Activated B cell treated with CpG ODN at 0.5 μM for 24 hours (primary cell): ENCODE data around the gene DLG2. TPM values are rescaled to one million over a fixed set of nuclear protein-coding genes. Genes with fewer than 3 reads are reported as not detected.
A peak's percentile ranks its signal among the peaks of the same experiment; 100 is the strongest.

Experiments used
- ATAC-seq: fragments of 200-7000 bp; cut with Tn5 transposase; one replicate; pipeline ENCODE4 v1.10.0; 2021; ENCODE audit warnings: low read depth, mild to moderate bottlenecking, moderate library complexity
- CTCF ChIA-PET: fragments of 350-600 bp; sonication (Branson Sonifier 250); formaldehyde crosslinking; loops from one replicate; lab custom pipeline; 2021; ENCODE audit warnings: antibody characterized with exemption; lab: Charles Lee
- POLR2A ChIA-PET: fragments of 350-600 bp; sonication (Branson Sonifier 250); formaldehyde crosslinking; loops from one replicate; lab custom pipeline; 2021; ENCODE audit warnings: antibody characterized with exemption; lab: Charles Lee
- DNase-seq: peaks from one replicate; pipeline ENCODE4 v3.0.0; 2022
- H3K27ac Mint-ChIP-seq: one replicate; pipeline ENCODE4 v1.8.0; 2020; ENCODE audit warnings: mixed read lengths
- H3K27me3 Mint-ChIP-seq: one replicate; pipeline ENCODE4 v1.8.0; 2021; ENCODE audit warnings: mixed read lengths
- H3K36me3 Mint-ChIP-seq: one replicate; pipeline ENCODE4 v1.8.0; 2021; ENCODE audit warnings: low read depth, mixed read lengths
- H3K4me1 Mint-ChIP-seq: one replicate; pipeline ENCODE4 v1.8.0; 2021; ENCODE audit warnings: mixed read lengths
- H3K4me3 Mint-ChIP-seq: one replicate; pipeline ENCODE4 v1.8.0; 2020; ENCODE audit warnings: mild to moderate bottlenecking, mixed read lengths
- H3K9me3 Mint-ChIP-seq: one replicate; pipeline ENCODE4 v1.8.0; 2020; ENCODE audit warnings: mixed read lengths
- CTCF ChIP-seq: fragments of 200-600 bp; IDR thresholded peaks from one replicate; pipeline ENCODE4 v1.8.0; 2022; ENCODE audit warnings: antibody characterized with exemption, mild to moderate bottlenecking
- intact Hi-C: fragments of 100-400 bp; cut with micrococcal nuclease; formaldehyde crosslinking; loops from one replicate; pipeline ENCODE4 v1.15.1; 2024
- total RNA-seq: library from RNA; stranded (reverse); gene quantifications from 2 replicates; pipeline ENCODE4 v1.2.3, GENCODE V29; 2022

DLG2 gene
- total RNA-seq, 1 donor from 2014 or later: 2.7 TPM

DNA sequence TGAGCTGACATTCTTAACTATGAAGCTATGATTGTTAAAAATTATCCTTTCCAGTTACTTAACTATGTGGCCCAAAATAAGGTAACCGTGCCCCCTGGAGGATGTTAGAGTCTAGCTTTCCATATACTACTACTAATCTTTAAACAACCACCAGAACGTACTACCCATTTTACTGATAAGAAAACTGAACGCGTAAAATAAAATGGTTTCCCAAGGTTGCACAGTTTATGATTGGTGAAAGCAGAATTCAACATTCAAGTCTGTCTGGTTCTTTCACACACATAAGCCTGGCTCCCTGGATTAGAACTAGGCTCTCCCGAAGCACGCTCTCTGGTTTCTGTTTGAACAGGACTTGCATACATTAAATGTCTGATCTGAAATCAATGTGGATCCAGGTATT is 1903.1 kb downstream of the DLG2 start:
- peaks cover 22% of the 10 kb centered on the region for H3K4me1 Mint-ChIP-seq
- ChIA-PET CTCF (interaction anchor here (0.6 to 4.1 kb wide), 7 partner anchors 9 to 1006 kb away, joined by 3 to 44 read pairs (median 4); partner anchors contain the start of gene CCDC90B), POLR2A (no interaction called here)
- peak overlapping the region; percentile 62 for H3K4me3 Mint-ChIP-seq
- TF ChIP-seq CTCF: no peak
- no peak overlapping the region for H3K27ac Mint-ChIP-seq
- DNase-seq: no peak
- H3K36me3 Mint-ChIP-seq: no peaks in the 10 kb centered on the region
- ATAC-seq: peak; percentile 69
- intact Hi-C loops: loop anchor here (1.0 to 2.0 kb wide), 5 partner anchors 431 to 1041 kb away; no protein-coding TSS in a partner anchor
- H3K27me3 Mint-ChIP-seq: peaks cover 3% of the 10 kb centered on the region
- no peaks in the 10 kb centered on the region for H3K9me3 Mint-ChIP-seq

DNA sequence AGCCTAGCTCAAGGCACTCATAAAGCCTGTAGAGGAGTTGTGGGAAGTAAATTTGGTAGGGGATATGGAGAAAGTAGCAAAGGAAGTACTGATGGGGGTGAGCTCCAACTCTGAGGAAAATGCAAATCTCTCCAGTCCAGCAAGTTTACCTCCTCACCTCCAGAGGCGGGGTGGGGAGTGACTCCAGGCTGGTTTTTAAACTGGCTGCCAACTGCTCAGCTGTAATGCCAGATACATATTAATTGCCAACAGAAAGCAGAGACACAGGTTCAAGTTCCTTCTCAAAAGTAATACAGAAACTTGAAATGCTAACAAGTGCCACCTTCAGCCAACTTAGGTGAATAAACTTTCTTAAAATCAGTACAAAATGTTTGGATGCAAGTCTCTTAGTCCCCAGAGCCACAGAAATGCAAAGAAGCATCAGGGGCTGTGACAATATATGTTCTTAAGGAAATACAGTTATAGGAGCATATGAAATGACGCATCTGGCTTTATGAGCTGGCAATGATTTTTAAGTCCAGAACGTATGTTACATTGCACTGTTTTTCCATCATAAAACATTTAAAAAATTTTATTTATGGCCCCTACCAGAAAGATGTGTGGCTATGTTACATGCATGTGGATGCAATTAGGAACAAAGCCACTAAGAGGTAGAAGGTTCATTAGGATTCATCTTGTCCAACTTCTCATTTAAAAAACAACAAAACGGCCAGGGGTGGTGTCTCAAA is 1904.6 kb downstream of the DLG2 start:
- intact Hi-C loops: loop anchor here (2.0 kb wide), 1 partner anchor 1040 kb away; no protein-coding TSS in a partner anchor
- Mint-ChIP-seq H3K4me3 (no peak overlapping the region), H3K27me3 (peaks cover 5% of the 10 kb centered on the region), H3K4me1 (peaks cover 22% of the 10 kb centered on the region), H3K36me3 (no peaks in the 10 kb centered on the region), H3K9me3 (no peaks in the 10 kb centered on the region), H3K27ac (no peak overlapping the region)
- no peak for DNase-seq
- ChIA-PET POLR2A (no interaction called here), CTCF (interaction anchor here (1.8 to 4.1 kb wide), 2 partner anchors 430 to 431 kb away, joined by 5 to 44 read pairs; no protein-coding TSS in a partner anchor)
- no peak for ATAC-seq
- TF ChIP-seq CTCF: no peak

DNA sequence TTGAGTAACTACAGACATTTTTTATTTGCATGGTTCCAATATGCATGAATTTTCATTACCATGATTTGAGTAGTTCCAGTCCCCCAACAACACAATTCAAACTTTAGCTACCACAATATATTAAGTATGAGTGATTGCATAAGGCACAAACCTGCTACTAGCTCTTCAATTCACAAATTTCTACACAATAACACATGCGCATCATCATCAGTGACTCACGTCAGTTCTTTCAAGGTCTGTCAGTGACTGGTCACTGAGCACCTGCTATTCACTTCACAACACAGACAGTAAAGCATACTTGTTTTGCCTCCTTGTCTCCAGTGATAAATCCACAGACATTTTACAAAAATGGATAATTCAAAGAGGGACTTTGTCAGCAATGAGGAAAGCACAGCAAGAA is 1905.9 kb downstream of the DLG2 start:
- ATAC-seq: no peak
- no peak overlapping the region for H3K4me3 Mint-ChIP-seq
- no peak overlapping the region for H3K27ac Mint-ChIP-seq
- intact Hi-C loops: no loop called here
- ChIA-PET CTCF (interaction anchor here (0.8 to 1.8 kb wide), 2 partner anchors 428 to 854 kb away, joined by 3 to 5 read pairs; no protein-coding TSS in a partner anchor), POLR2A (no interaction called here)
- H3K4me1 Mint-ChIP-seq: peaks cover 21% of the 10 kb centered on the region
- no peak for DNase-seq
- H3K9me3 Mint-ChIP-seq: no peaks in the 10 kb centered on the region
- H3K27me3 Mint-ChIP-seq: peaks cover 5% of the 10 kb centered on the region
- H3K36me3 Mint-ChIP-seq: no peaks in the 10 kb centered on the region
- TF ChIP-seq CTCF: no peak

DNA sequence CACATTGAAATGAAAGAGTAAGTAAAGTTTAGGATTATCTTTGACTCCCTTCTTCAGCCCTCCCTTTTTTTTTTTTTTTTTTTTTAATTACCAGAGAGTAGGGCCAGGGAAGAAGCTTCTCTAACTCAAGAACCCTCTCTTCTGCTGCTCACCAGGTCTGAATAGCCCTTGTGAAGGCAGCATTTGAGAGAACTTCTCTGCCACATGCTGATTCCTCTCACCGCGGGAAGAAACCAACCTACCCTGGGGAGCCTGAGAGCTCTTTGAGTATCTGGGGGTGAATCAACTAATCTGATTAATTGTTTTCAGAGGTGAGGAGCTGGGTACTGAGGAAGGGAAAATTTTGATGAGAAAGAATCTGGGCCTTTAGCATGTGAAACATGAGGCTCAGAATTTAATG is 1906.5 kb downstream of the DLG2 start:
- DNase-seq (no peak), ATAC-seq (no peak)
- Mint-ChIP-seq H3K36me3 (no peaks in the 10 kb centered on the region), H3K4me1 (peaks cover 19% of the 10 kb centered on the region), H3K9me3 (no peaks in the 10 kb centered on the region), H3K27me3 (peaks cover 5% of the 10 kb centered on the region), H3K4me3 (no peak overlapping the region), H3K27ac (no peak overlapping the region)
- TF ChIP-seq CTCF: no peak
- CTCF ChIA-PET: interaction anchor here (1.8 kb wide), 1 partner anchor 428 kb away, joined by 5 read pairs; no protein-coding TSS in a partner anchor
- intact Hi-C loops: no loop called here
- POLR2A ChIA-PET: no interaction called here

DNA sequence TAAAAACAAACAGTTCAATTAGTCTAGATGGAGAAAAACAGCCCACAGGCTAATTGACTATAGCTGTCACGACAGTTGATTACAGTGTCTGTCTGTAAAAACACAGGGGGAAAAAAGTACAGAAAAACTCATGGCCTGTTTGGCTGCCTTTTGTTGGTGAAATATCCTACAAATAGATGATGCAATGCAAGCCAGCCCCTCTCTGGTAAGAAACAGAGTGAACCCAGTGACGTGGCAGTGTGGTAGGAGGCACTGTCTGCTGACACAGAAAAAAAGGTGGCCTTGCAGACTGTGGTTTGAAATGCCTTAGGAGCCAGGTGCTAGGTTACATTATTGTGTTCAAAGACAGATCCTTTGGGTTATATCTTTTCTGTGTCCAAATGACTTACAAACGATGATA is 1909.6 kb downstream of the DLG2 start:
- Mint-ChIP-seq H3K27ac (no peak overlapping the region), H3K36me3 (no peaks in the 10 kb centered on the region), H3K27me3 (peaks cover 2% of the 10 kb centered on the region), H3K4me3 (no peak overlapping the region), H3K9me3 (no peaks in the 10 kb centered on the region), H3K4me1 (no peaks in the 10 kb centered on the region)
- DNase-seq (no peak), ATAC-seq (no peak)
- ChIA-PET CTCF (no interaction called here), POLR2A (no interaction called here)
- intact Hi-C loops: no loop called here
- TF ChIP-seq CTCF: no peak
